Effector memory CD4-positive, alpha-beta T cell (primary cell): ENCODE measurements around the gene BRICD5.
A peak's percentile ranks its signal among the peaks of the same experiment; 100 is the strongest.
"Not testable (repeated sequence)": the region's sequence is repeated elsewhere in the genome, so short reads cannot be mapped to it uniquely, and the experiment has no call there.

Experiments
- DNase-seq, 3 donors: peaks; one replicate each; pipeline ENCODE4 v3.0.0-alpha.2; 2020
- H3K27ac ChIP-seq: 2 replicates; pipeline ENCODE4 v1.7.0; 2013; ENCODE audit warnings: mild to moderate bottlenecking, low read length, moderate library complexity; ENCODE audit not compliant: insufficient read depth, poor library complexity, severe bottlenecking
- H3K27me3 ChIP-seq: replicated peaks from 2 replicates; pipeline ENCODE4 v1.7.0; 2013; ENCODE audit warnings: mild to moderate bottlenecking, low read length; ENCODE audit not compliant: insufficient read depth, control insufficient read depth, poor library complexity, severe bottlenecking
- H3K36me3 ChIP-seq: 2 replicates; pipeline ENCODE4 v1.7.0; 2013; ENCODE audit warnings: mild to moderate bottlenecking, low read length, moderate library complexity; ENCODE audit not compliant: control insufficient read depth, insufficient read depth
- H3K4me1 ChIP-seq: 2 replicates; pipeline ENCODE4 v1.7.0; 2013; ENCODE audit warnings: low read length, mild to moderate bottlenecking; ENCODE audit not compliant: control insufficient read depth, insufficient read depth, poor library complexity, severe bottlenecking
- H3K4me3 ChIP-seq: 2 replicates; pipeline ENCODE4 v1.7.0; 2013; ENCODE audit warnings: low read length, low read depth, mild to moderate bottlenecking; ENCODE audit not compliant: insufficient read depth, poor library complexity, severe bottlenecking
- H3K9me3 ChIP-seq: 2 replicates; pipeline ENCODE4 v1.7.0; 2013; ENCODE audit warnings: mild to moderate bottlenecking, low read length, moderate library complexity; ENCODE audit not compliant: control insufficient read depth
- total RNA-seq, 3 donors: gene quantifications; one replicate each; lab custom pipeline; 2026; lab: John Stamatoyannopoulos, UW

BRICD5 gene
- total RNA-seq: 1.8 to 2.6 (median 2.1) reads per million in 3 donors

DNA sequence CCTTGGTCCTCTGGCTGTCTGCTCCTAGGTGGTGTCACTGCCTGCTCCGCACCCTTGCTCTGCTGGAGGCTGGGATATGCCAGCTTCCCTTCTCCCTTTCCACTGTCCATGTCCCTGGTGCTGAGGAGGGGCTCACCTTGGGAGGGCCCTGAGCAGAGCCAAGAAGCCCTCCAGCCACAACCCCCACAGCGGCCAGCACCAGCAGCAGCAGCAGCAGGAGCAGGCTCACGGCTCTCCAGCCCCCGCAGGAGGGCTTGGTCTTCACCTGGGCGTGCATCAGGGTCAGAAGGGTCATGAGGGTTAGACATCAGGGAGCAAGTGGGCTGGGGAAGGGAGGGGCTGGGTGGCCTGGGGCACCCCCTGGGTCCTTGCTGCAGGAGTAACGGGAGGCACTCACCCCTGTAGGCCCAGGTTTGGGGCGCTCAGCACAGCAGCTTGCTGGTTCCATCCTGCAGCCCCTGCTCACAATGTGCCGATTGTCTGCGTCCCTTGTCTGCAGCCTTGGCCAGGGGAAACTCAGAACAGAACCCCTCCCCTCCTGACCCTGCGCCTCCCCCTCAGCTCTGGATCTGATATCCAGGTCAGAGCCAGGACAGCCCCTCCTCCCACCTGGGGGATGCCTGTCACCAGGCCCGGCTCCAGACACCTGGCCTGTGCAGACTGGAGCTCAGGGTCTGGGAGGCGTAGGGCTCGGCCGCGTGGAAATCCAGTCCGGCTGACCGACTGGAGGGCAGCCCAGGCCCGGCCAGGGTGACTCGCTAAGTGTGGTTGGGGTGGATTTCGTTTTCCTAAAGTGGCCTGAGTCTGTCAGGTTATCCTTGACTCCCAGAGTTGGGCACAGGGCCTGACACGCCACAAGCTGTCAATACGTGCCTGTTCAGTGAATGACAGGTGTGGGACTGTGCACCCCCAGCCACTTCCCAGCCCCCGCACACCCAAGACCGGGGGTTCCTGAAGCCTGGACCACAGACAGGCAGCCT is at the start of gene BRICD5:
BRICD5 (minus strand) TSS at position 478 of the 980 bp plus-strand sequence; CDS start at position 448, 30 bp downstream.
- peaks cover 21% of the 10 kb centered on the region for H3K36me3 ChIP-seq
- peaks cover 27% of the 10 kb centered on the region for H3K4me1 ChIP-seq
- no peak within 1 kb of the TSS for H3K4me3 ChIP-seq
- no peaks in the 10 kb centered on the region for H3K9me3 ChIP-seq
- H3K27ac ChIP-seq: no peak within 1 kb of the TSS
- no peak for DNase-seq
- no peaks in the 10 kb centered on the region for H3K27me3 ChIP-seq

DNA sequence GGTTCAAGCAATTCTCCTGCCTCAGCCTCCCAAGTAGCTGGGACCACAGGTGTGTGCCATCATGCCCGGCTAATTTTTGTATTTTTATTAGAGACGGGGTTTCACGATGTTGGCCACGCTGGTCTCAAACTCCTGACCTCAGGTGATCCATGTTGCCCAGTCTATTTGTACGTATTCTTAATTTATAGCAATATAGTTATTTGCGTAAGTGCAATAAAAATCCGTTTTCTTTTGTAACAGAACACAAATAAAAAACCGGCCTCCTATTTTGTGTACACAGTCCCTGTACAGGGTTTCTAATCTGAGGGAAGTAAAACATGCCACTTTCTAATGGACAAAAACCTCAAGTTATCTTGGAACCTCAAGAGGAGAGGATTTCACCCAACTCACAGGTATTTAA is 49.6 kb upstream of the BRICD5 start:
- no peaks in the 10 kb centered on the region for H3K4me1 ChIP-seq
- H3K27me3 ChIP-seq: no peaks in the 10 kb centered on the region
- H3K4me3 ChIP-seq: no peak overlapping the region
- peaks cover 77% of the 10 kb centered on the region for H3K36me3 ChIP-seq
- H3K9me3 ChIP-seq: no peaks in the 10 kb centered on the region
- no peak overlapping the region for H3K27ac ChIP-seq
- no peak for DNase-seq

DNA sequence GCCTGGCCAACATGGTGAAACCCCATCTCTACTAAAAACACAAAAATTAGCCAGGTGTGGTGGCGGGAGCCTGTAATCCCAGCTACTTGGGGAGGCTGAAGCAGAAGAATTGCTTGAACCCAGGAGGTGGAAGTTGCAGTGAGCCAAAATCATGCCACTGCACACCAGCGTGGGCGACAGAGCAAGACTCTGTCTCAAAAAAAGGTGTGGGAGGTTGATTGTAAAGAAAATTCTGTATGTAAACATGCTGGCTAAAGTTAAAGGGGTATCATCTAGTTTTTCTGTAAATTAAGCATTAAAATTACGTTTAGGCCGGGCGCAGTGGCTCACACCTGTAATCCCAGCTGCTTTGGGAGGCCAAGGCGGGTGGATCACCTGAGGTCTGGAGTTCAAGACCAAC is 47.9 kb upstream of the BRICD5 start:
- DNase-seq, H3K4me1 ChIP-seq, H3K27ac ChIP-seq, H3K9me3 ChIP-seq, H3K4me3 ChIP-seq, H3K27me3 ChIP-seq: not testable (repeated sequence)
- peaks cover 76% of the 10 kb centered on the region for H3K36me3 ChIP-seq

DNA sequence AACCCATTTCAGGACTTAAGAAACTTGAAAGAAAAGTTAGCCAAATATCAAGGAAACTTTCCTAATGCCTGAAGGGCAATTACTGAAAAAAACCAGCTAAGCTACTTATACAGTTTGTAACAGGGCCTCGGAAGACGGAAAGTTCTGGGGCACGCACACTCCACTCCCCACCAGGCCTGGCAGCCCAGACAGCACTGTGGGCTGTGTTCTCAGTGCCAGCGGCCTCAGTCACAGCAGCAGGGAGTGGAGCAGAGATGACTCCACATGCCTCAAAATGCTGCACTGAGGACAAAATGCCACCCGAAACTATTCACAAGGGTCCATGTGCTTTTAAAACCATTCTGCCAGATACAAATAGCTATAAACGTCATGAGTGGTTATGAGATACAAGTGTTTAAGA is 47.1 kb upstream of the BRICD5 start:
- Histone ChIP-seq H3K9me3 (no peaks in the 10 kb centered on the region), H3K4me1 (no peaks in the 10 kb centered on the region), H3K27me3 (no peaks in the 10 kb centered on the region), H3K36me3 (peaks cover 68% of the 10 kb centered on the region), H3K4me3 (no peak overlapping the region), H3K27ac (no peak overlapping the region)
- no peak for DNase-seq

GRCh38 chr16:2256531-2257140 is 46.0 kb upstream of the BRICD5 start:
- no peak for DNase-seq
- H3K4me1 ChIP-seq: peaks cover 3% of the 10 kb centered on the region
- no peaks in the 10 kb centered on the region for H3K27me3 ChIP-seq
- no peaks in the 10 kb centered on the region for H3K9me3 ChIP-seq
- H3K27ac ChIP-seq: no peak overlapping the region
- no peak overlapping the region for H3K4me3 ChIP-seq
- peaks cover 57% of the 10 kb centered on the region for H3K36me3 ChIP-seq

DNA sequence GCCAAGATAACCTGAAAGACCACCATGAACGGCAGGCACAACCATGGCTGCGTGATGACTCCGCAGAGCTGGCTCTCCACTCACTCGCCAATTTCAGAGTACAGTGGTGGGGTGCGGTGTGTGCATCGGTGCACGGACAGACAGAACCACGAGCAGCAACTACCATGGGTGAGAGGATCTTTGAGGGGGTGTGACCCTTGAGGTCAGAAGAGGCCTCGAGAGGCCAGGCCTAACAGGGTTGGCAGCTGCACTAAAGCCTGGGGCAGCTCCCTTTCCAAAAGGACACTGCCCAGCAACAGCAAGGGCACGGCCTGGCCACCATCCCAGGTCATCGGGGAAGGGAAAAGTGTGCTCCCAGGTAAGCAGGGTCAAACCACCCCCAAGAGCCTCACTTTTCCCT is 42.6 kb upstream of the BRICD5 start:
- Histone ChIP-seq H3K27ac (no peak overlapping the region), H3K9me3 (no peaks in the 10 kb centered on the region), H3K36me3 (peaks cover 35% of the 10 kb centered on the region), H3K4me3 (no peak overlapping the region), H3K4me1 (peaks cover 3% of the 10 kb centered on the region), H3K27me3 (no peaks in the 10 kb centered on the region)
- no peak for DNase-seq

- no peak overlapping the region for H3K27ac ChIP-seq
- H3K27me3 ChIP-seq: no peaks in the 10 kb centered on the region
- no peaks in the 10 kb centered on the region for H3K9me3 ChIP-seq
- no peak overlapping the region for H3K4me3 ChIP-seq
- DNase-seq: no peak
- peaks cover 3% of the 10 kb centered on the region for H3K4me1 ChIP-seq
- peaks cover 30% of the 10 kb centered on the region for H3K36me3 ChIP-seq
Measured at GRCh38 chr16:2252806-2253148, 42.1 kb upstream of the BRICD5 start.

DNA sequence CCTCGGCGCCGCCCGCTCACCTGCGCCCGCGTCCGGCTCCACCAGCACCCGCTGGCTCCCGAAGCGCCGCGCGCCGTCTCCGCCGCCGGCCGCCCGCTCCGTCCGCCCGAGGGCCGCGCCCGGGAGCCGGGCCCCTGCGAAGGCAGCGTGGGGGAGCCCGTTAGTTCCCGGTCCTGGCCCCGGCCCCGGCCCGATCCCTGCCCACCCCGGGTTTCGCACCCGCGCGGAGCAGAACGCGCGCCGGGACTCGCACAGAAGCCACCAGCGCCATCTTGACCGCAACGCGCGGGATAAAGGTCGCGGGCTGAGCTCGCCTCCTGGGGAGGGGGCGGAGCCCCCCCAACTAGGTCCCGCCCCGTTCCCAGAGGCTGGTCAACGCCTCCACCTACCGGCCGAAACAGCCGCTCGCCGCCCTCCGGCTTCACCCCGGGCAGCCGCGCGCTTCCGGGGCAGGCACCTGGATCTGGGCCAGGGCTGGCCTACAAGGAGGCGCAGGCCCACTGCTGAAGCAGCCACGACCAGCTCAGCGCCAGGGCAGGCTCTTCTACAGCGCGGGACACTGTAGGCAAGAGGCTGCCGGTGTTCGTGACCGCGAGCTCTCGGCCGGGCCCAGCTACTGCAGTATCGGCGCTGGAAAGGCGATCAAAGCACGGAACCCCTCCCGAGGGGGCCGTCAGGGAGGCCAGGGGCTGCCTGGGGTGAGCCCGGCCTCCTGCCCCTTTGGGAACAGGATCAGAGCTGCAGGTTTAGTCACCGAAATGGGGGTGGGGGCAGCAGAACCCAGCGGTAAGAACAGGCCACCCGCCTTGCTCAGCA is 40.8 kb upstream of the BRICD5 start, which contains the start of gene ECI1:
ECI1 (minus strand) TSS at position 292 of the 816 bp plus-strand sequence; CDS start at position 271, 21 bp downstream.
- Histone ChIP-seq H3K9me3 (no peaks in the 10 kb centered on the region), H3K4me3 (peak within 1 kb of the TSS; percentile 50), H3K36me3 (peaks cover 20% of the 10 kb centered on the region), H3K4me1 (peaks cover 3% of the 10 kb centered on the region), H3K27me3 (no peaks in the 10 kb centered on the region), H3K27ac (peak within 1 kb of the TSS; percentile 61)
- DNase-seq: peak; percentile 64 to 79 (median 75)

DNA sequence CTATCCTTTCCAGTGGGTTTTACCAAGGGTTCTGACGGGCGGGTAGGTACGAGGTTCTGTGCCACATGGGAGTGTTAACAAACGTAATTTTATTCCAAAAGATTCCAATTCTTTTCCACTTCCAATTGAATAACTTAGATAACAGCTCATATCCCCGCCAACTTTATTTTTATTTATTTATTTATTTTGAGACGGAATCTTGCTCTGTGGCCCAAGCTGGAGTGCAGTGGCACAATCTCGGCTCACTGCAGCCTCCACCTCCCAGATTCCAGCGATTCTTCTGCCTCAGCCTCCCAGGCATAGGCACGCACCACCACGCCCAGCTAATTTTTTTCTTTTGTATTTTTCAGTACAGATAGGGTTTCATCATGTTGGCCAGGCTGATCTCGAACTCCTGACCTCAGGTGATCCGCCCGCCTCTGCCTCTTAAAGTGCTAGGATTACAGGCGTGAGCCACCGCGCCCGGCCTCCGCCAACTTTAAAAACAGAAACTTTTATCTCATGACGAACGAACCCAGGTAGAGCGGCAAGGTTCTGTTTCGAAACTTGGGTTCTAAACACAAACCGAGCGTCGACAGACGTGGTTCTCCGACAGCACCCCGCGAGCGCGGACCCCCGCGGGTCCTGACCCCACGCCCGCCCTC is 40.1 kb upstream of the BRICD5 start:
- Histone ChIP-seq H3K36me3 (peaks cover 20% of the 10 kb centered on the region), H3K27me3 (no peaks in the 10 kb centered on the region), H3K4me1 (peaks cover 3% of the 10 kb centered on the region), H3K27ac (peak overlapping the region; percentile 61), H3K9me3 (no peaks in the 10 kb centered on the region), H3K4me3 (peak overlapping the region; percentile 50)
- peak; percentile 23 to 42 (median 34) for DNase-seq
